Astrocyte of the spinal cord (primary cell): Measurements from ENCODE around the gene GRIN1.
A peak's percentile ranks its signal among the peaks of the same experiment; 100 is the strongest.
"Not testable (repeated sequence)": the region's sequence is repeated elsewhere in the genome, so short reads cannot be mapped to it uniquely, and the experiment has no call there.

Experiments used
- DNase-seq: peaks from one replicate; pipeline ENCODE4 v3.0.0; 2011; ENCODE audit warnings: low read depth, low spot score
- H3K4me3 ChIP-seq: 2 replicates; pipeline ENCODE4 v1.5.1; 2011; ENCODE audit warnings: low read depth, mild to moderate bottlenecking, low read length, moderate library complexity
- CTCF ChIP-seq: IDR thresholded peaks from 2 replicates; pipeline ENCODE4 v1.5.1; 2012; ENCODE audit warnings: low read depth, mild to moderate bottlenecking, low read length, inconsistent platforms
- in situ Hi-C: cut with HindIII; loops from 2 replicates; pipeline ENCODE4 v1.10.0; 2017; ENCODE audit warnings: low sequenced_read_pairs

The GRIN1 gene

GRCh38 chr9:137129456-137130175 lies 9.3 kb upstream of the GRIN1 start:
- H3K4me3 ChIP-seq, result peak overlapping the region; percentile 74
- DNase-seq, result peak; percentile 92
- TF ChIP-seq CTCF, result no peak
- in situ Hi-C loops, result no loop called here

GRCh38 chr9:137130176-137130755 lies 8.7 kb upstream of the GRIN1 start:
- DNase-seq, result no peak
- in situ Hi-C loops, result no loop called here
- no peak for TF ChIP-seq CTCF
- H3K4me3 ChIP-seq, result peak overlapping the region; percentile 74

GRCh38 chr9:137134191-137134590 lies 4.8 kb upstream of the GRIN1 start:
- DNase-seq, result no peak
- in situ Hi-C loops, result no loop called here
- TF ChIP-seq CTCF, result no peak
- H3K4me3 ChIP-seq, result no peak overlapping the region

- in situ Hi-C loops, DNase-seq, H3K4me3 ChIP-seq: not testable (repeated sequence)
Measured at GRCh38 chr9:137135154-137135553, 3.8 kb upstream of the GRIN1 start.

GRCh38 chr9:137136261-137136880 lies 2.6 kb upstream of the GRIN1 start:
- in situ Hi-C loops, result no loop called here
- DNase-seq, result no peak
- H3K4me3 ChIP-seq, result no peak overlapping the region

GRCh38 chr9:137136881-137137607 lies 1.9 kb upstream of the GRIN1 start:
- in situ Hi-C loops, result no loop called here
- TF ChIP-seq CTCF, result no peak
- DNase-seq, result no peak

More at GRCh38 chr9:137136261-137136880, 2.6 kb upstream of the GRIN1 start:
- no peak for TF ChIP-seq CTCF

More at GRCh38 chr9:137136881-137137607, 1.9 kb upstream of the GRIN1 start:
- no peak overlapping the region for H3K4me3 ChIP-seq
